SH-SY5Y (cell line): ENCODE results near the gene CAB39.

Source experiments
- GATA2 ChIP-seq: IDR thresholded peaks from 2 replicates; pipeline ENCODE4 v1.6.1; 2011; ENCODE audit warnings: mild to moderate bottlenecking, low read depth, low read length
- GATA3 ChIP-seq: IDR thresholded peaks from 2 replicates; pipeline ENCODE4 v1.6.1; 2011; ENCODE audit warnings: low read depth, mild to moderate bottlenecking, low read length, moderate library complexity

- no peak for TF ChIP-seq GATA2
- no peak for TF ChIP-seq GATA3
These were observed 30.1 kb upstream of the CAB39 start for GRCh38 chr2:230682546-230682945.
